K562 (cell line): Measurements from ENCODE around the gene EHD3. TPM values are rescaled to one million over a fixed set of nuclear protein-coding genes. Genes with fewer than 3 reads are reported as not detected.

Experiments
- ATAC-seq: fragments of 200-7000 bp; cut with Tn5 transposase; 3 replicates; pipeline ENCODE4 v1.9.1; 2020; ENCODE audit warnings: moderate library complexity
- BruUV-seq: library from RNA; stranded (reverse); fragments of 400-500 nt; replicated peaks from 2 replicates; lab custom pipeline; 2021; lab: Mats Ljungman, UMichigan
- CTCF ChIA-PET: fragments of 300-600 bp; formaldehyde crosslinking; extraction: SDS; loops from one replicate; lab custom pipeline; 2021; ENCODE audit warnings: low intra/inter-chr PET ratio; lab: Yijun Ruan, JAX
- POLR2A ChIA-PET: fragments of 300-600, 350-650 bp; sonication (Branson Sonifier 250); formaldehyde crosslinking; extraction: SDS; loops from one replicate; lab custom pipeline; 2021; ENCODE audit warnings: antibody characterized with exemption, inconsistent platforms; lab: Yijun Ruan, JAX
- DNase-seq, 4 experiments: peaks; one replicate each; pipeline versions ENCODE4 v3.0.0 to v3.0.0-alpha.2; 2011 to 2018; ENCODE audit warnings: low spot score in 3 of 4, mixed read lengths in 3 of 4; ENCODE audit errors: extremely low read depth in 1 of 4
- FAIRE-seq: peaks from 2 replicates; lab custom pipeline; 2011; peaks lifted over from hg19 to GRCh38; lab: Jason Lieb, UNC
- H2AFZ ChIP-seq: 2 replicates; pipeline ENCODE4 v1.6.0; 2011; ENCODE audit warnings: low read depth, low read length, control low read depth, inconsistent platforms
- H3K27ac ChIP-seq: fragments of 200-600 bp; 3 replicates; pipeline ENCODE4 v1.8.0; 2011; ENCODE audit warnings: low read depth, mild to moderate bottlenecking, control low read depth, inconsistent platforms, low read length, moderate library complexity, mixed read lengths; ENCODE audit errors: extremely low read depth
- H3K27me3 ChIP-seq, 2 experiments: fragments of 300-600 bp in 1 of 2; 2 replicates in 1 of 2; 3 replicates in 1 of 2; pipeline versions ENCODE4 v1.6.0 to v1.8.0; 2011; ENCODE audit warnings: inconsistent platforms in 2 of 2, low read length in 2 of 2, mild to moderate bottlenecking in 1 of 2, mixed read lengths in 1 of 2, moderate library complexity in 1 of 2; ENCODE audit not compliant: control insufficient read depth in 2 of 2, insufficient read depth in 2 of 2
- H3K36me3 ChIP-seq: fragments of 300-600 bp; 3 replicates; pipeline ENCODE4 v1.8.0; 2011; ENCODE audit warnings: mild to moderate bottlenecking, low read length, inconsistent platforms; ENCODE audit not compliant: control insufficient read depth, insufficient read depth
- H3K4me1 ChIP-seq, 2 experiments: fragments of 200-600 bp in 1 of 2; replicated peaks in 1 of 2; 2 replicates in 1 of 2; 3 replicates in 1 of 2; pipeline versions ENCODE4 v1.5.1 to v1.8.0; 2011; ENCODE audit warnings: inconsistent platforms in 2 of 2, low read length in 2 of 2, mild to moderate bottlenecking in 1 of 2, mixed read lengths in 1 of 2, moderate library complexity in 1 of 2; ENCODE audit not compliant: control insufficient read depth in 2 of 2, insufficient read depth in 2 of 2
- H3K4me2 ChIP-seq: 2 replicates; pipeline ENCODE4 v1.6.1; 2011; ENCODE audit warnings: low read length, control low read depth, inconsistent platforms, mixed read lengths; ENCODE audit not compliant: insufficient read depth
- H3K4me3 ChIP-seq: fragments of 200-600 bp; sonication (generic), shearing (Covaris generic); 2 replicates; pipeline ENCODE4 v1.5.1; 2016; ENCODE audit warnings: control low read depth, inconsistent platforms
- H3K79me2 ChIP-seq: fragments of 200-600 bp; 3 replicates; pipeline ENCODE4 v1.8.0; 2011; ENCODE audit warnings: low read length, inconsistent platforms; ENCODE audit not compliant: control insufficient read depth, insufficient read depth
- H3K9ac ChIP-seq, 2 experiments: 2 replicates each; pipeline versions ENCODE4 v1.6.0 to v1.6.1; 2011; ENCODE audit warnings: low read depth in 2 of 2, low read length in 2 of 2, control low read depth in 1 of 2, inconsistent platforms in 1 of 2, mild to moderate bottlenecking in 1 of 2, mixed read lengths in 1 of 2; ENCODE audit not compliant: insufficient read depth in 1 of 2
- H3K9me1 ChIP-seq: one replicate; pipeline ENCODE4 v1.6.0; 2011; ENCODE audit warnings: inconsistent platforms, mild to moderate bottlenecking, low read length, moderate library complexity; ENCODE audit not compliant: control insufficient read depth, insufficient read depth
- H3K9me3 ChIP-seq: replicated peaks from 2 replicates; pipeline ENCODE4 v1.5.1; 2011; ENCODE audit warnings: low read depth, low read length, inconsistent platforms; ENCODE audit not compliant: control insufficient read depth, insufficient read depth
- H4K20me1 ChIP-seq: replicated peaks from 2 replicates; pipeline ENCODE4 v1.6.1; 2011; ENCODE audit warnings: low read length, inconsistent platforms, mixed read lengths; ENCODE audit not compliant: control insufficient read depth, insufficient read depth
- ARHGAP35 ChIP-seq: fragments of 450-650 bp; IDR thresholded peaks from 2 replicates; pipeline ENCODE4 v1.6.1; 2018; ENCODE audit not compliant: partially characterized antibody
- GABPB2 ChIP-seq: fragments of 250-450 bp; sonication (Bioruptor Pico); conservative IDR thresholded peaks from 2 replicates; pipeline ENCODE4 v1.5.1; 2021; ENCODE audit warnings: mild to moderate bottlenecking
- HMBOX1 ChIP-seq: sonication (generic); IDR thresholded peaks from 2 replicates; pipeline ENCODE4 v1.6.1; 2016
- MAFK ChIP-seq: IDR thresholded peaks from 2 replicates; pipeline ENCODE4 v1.6.1; 2011; ENCODE audit warnings: low read length, improper control_type of control experiment
- MBD2 ChIP-seq: sonication (generic); IDR thresholded peaks from 2 replicates; pipeline ENCODE4 v1.6.1; 2016; ENCODE audit warnings: low read depth, borderline replicate concordance
- PPARD ChIP-seq: fragments of 250-450 bp; sonication (Bioruptor Pico); IDR thresholded peaks from 2 replicates; pipeline ENCODE4 v1.8.0; 2022; ENCODE audit warnings: inconsistent platforms, mild to moderate bottlenecking, moderate library complexity
- PTTG1 ChIP-seq: fragments of 450-650 bp; IDR thresholded peaks from 2 replicates; pipeline ENCODE4 v1.6.1; 2016; ENCODE audit warnings: low read depth, mild to moderate bottlenecking, missing genetic modification characterization, missing compliant biosample characterization
- SIX5 ChIP-seq, 2 experiments: IDR thresholded peaks; 2 replicates each; pipeline ENCODE4 v1.6.1; 2011; ENCODE audit warnings: low read length in 2 of 2, borderline replicate concordance in 1 of 2, low read depth in 1 of 2, mild to moderate bottlenecking in 1 of 2, moderate library complexity in 1 of 2; ENCODE audit not compliant: insufficient read depth in 1 of 2
- SMAD3 ChIP-seq: fragments of 450-650 bp; formaldehyde crosslinking; conservative IDR thresholded peaks from 2 replicates; pipeline ENCODE4 v1.4.0; 2020; ENCODE audit warnings: mild to moderate bottlenecking
- SRSF9 ChIP-seq: fragments of 200-400 bp; formaldehyde crosslinking; IDR thresholded peaks from 2 replicates; pipeline ENCODE4 v1.6.1; 2017; ENCODE audit warnings: low read depth, low read length, borderline replicate concordance
- TCF7 ChIP-seq: sonication (generic); IDR thresholded peaks from 2 replicates; pipeline ENCODE4 v1.6.1; 2016; ENCODE audit warnings: antibody characterized with exemption, borderline replicate concordance
- ZFX ChIP-seq: sonication (generic); formaldehyde crosslinking; IDR thresholded peaks from 2 replicates; pipeline ENCODE4 v1.8.0; 2022; ENCODE audit warnings: mild to moderate bottlenecking, missing genetic modification reagents, moderate library complexity
- ZNF165 ChIP-seq: fragments of 250-450 bp; sonication (Bioruptor Pico); IDR thresholded peaks from 2 replicates; pipeline ENCODE4 v1.4.0; 2020; ENCODE audit warnings: borderline replicate concordance
- ZNF274 ChIP-seq: IDR thresholded peaks from 2 replicates; pipeline ENCODE4 v1.6.1; 2011; ENCODE audit warnings: low read depth, mild to moderate bottlenecking, low read length, moderate library complexity, borderline replicate concordance
- ZNF3 ChIP-seq: fragments of 250-450 bp; sonication (Bioruptor Pico); IDR thresholded peaks from 2 replicates; pipeline ENCODE4 v1.5.0; 2021; ENCODE audit warnings: mild to moderate bottlenecking, moderate library complexity
- ZNF785 ChIP-seq: fragments of 250-450 bp; sonication (Bioruptor Pico); IDR thresholded peaks from 2 replicates; pipeline ENCODE4 v1.4.0; 2020; ENCODE audit warnings: mild to moderate bottlenecking
- WGBS: fragments of 100-300 bp; shearing (Covaris generic); methylation state at CpG from one replicate; pipeline ENCODE4 v1.1.6; 2016; ENCODE audit warnings: low coverage, mixed read lengths; ENCODE audit not compliant: insufficient coverage; ENCODE audit errors: missing lambda C conversion rate; 5-methylcytosine and 5-hydroxymethylcytosine counted together
- in situ Hi-C: fragments of 300-500 bp; cut with MboI; formaldehyde crosslinking; loops from 4 replicates; pipeline ENCODE4 v1.15.0; 2018; ENCODE audit warnings: inconsistent platforms, mixed read lengths
- intact Hi-C: fragments of 100-400 bp; cut with micrococcal nuclease; formaldehyde crosslinking; loops from 2 replicates; pipeline ENCODE4 v1.14.2; 2022
- polyA plus RNA-seq, 8 experiments: library from polyadenylated mRNA; depleted of rRNA in 4 of 8; stranded (reverse) in 5 of 8; unstranded in 3 of 8; fragments of >200 nt; fragmentation: Nextera tagmentation in 2 of 8; fragmentation: Illumina TruSeq in 1 of 8; extraction: Ambion mirVana in 2 of 8; extraction: Trizol in 1 of 8; gene quantifications; 2 replicates each; pipeline versions ENCODE4 v1.2.1 to v1.2.3, GENCODE V29; 2011 to 2014; ENCODE audit warnings: inconsistent platforms in 1 of 8, missing spikeins in 1 of 8
- total RNA-seq, 7 experiments: library from RNA; depleted of rRNA in 6 of 7; stranded (reverse); fragments of >200 nt in 6 of 7; fragmentation: Illumina TruSeq in 2 of 7; extraction: Trizol in 2 of 7; gene quantifications; 2 replicates each; pipeline versions ENCODE4 v1.2.1 to v1.2.3, GENCODE V29; 2011 to 2021; ENCODE audit warnings: low replicate concordance in 1 of 7

Gene EHD3
- total and polyA plus RNA-seq, 9 of the 15 experiments (the other 6 are each of a cell fraction or from before 2014, with no cell fraction given) = under 0.01 to 0.04 (median 0.03) TPM; not detected in 3

GRCh38 chr2:31228717-31229116 lies 5.2 kb upstream of the EHD3 start:
- Histone ChIP-seq H3K4me3 (no peak overlapping the region), H3K9me1 (no peaks in the 10 kb centered on the region), H3K4me1 (peaks cover 0 to under 1% of the 10 kb centered on the region in 2 experiments; a peak in 1 of 5 replicates), H4K20me1 (no peaks in the 10 kb centered on the region), H3K27ac (no peak overlapping the region), H3K9me3 (no peaks in the 10 kb centered on the region), H3K79me2 (no peaks in the 10 kb centered on the region), H3K9ac (no peak overlapping the region), H2AFZ (no peak overlapping the region), H3K4me2 (no peak overlapping the region), H3K36me3 (no peaks in the 10 kb centered on the region), H3K27me3 (peaks cover 0 to 16% of the 10 kb centered on the region in 2 experiments; a peak in 3 of 5 replicates)
- no peak for DNase-seq
- TF ChIP-seq PPARD = no peak
- no peak for TF ChIP-seq MAFK
- TF ChIP-seq SRSF9 = no peak
- no peak for FAIRE-seq
- 0% methylated on average over 3 of the region's 3 CpGs for WGBS
- POLR2A ChIA-PET = interaction anchor here (0.5 kb wide), 1 partner anchor 20 kb away, joined by 3 read pairs; no protein-coding TSS in a partner anchor
- intact Hi-C loops (no loop called here), in situ Hi-C loops (no loop called here)
- CTCF ChIA-PET = no interaction called here
- no TSS peak for BruUV-seq
- no peak for ATAC-seq

GRCh38 chr2:31230751-31231150 lies 3.2 kb upstream of the EHD3 start:
- Histone ChIP-seq H3K27ac (no peak overlapping the region), H3K27me3 (peaks cover 3 to 30% of the 10 kb centered on the region in 2 experiments; a peak in 3 of 5 replicates), H3K4me3 (no peak overlapping the region), H4K20me1 (no peaks in the 10 kb centered on the region), H3K9me1 (no peaks in the 10 kb centered on the region), H3K4me1 (peaks cover 0 to 11% of the 10 kb centered on the region in 2 experiments; a peak in 2 of 5 replicates), H3K9ac (no peak overlapping the region), H2AFZ (no peak overlapping the region), H3K36me3 (no peaks in the 10 kb centered on the region), H3K79me2 (no peaks in the 10 kb centered on the region), H3K4me2 (no peak overlapping the region), H3K9me3 (no peaks in the 10 kb centered on the region)
- ATAC-seq (no peak), DNase-seq (no peak), FAIRE-seq (no peak)
- WGBS = 0% methylated on average over 3 of the region's 3 CpGs
- CTCF ChIA-PET = no interaction called here
- in situ Hi-C loops (no loop called here), intact Hi-C loops (loop anchor here (10.0 kb wide), 1 partner anchor 104 kb away; no protein-coding TSS in a partner anchor)
- POLR2A ChIA-PET = no interaction called here
- no TSS peak for BruUV-seq
- TF ChIP-seq TCF7 (no peak), MBD2 (no peak), ZNF274 (no peak), HMBOX1 (no peak), ZNF785 (no peak), GABPB2 (CRISPR knock-in tag) (no peak), ZNF3 (no peak), SMAD3 (CRISPR knock-in tag) (no peak), PTTG1 (tag) (no peak), ZFX (CRISPR knock-in tag) (no peak), ZNF165 (CRISPR knock-in tag) (no peak), SIX5 (IDR thresholded peaks at IDR 0.05; ENCODE audit: borderline replicate concordance in 1 of 2, insufficient read depth in 1 of 2, low read depth in 1 of 2, low read length in 2 of 2) (no peak), ARHGAP35 (no peak)
